CD4-positive, alpha-beta T cell treated with Interleukin-15 for 1 hour (primary cell): ENCODE measurements around the gene SPOCK1.

ENCODE experiments used
- DNase-seq: peaks from one replicate; pipeline ENCODE4 v3.0.0-alpha.2; 2020

The SPOCK1 gene

GRCh38 chr5:137320056-137321045 lies 178.8 kb downstream of the SPOCK1 start:
- DNase-seq, result no peak

- DNase-seq, result no peak
Observed at GRCh38 chr5:137318027-137318426, 181.1 kb downstream of the SPOCK1 start.

- DNase-seq, result no peak
Observed at GRCh38 chr5:137316346-137316736, 182.8 kb downstream of the SPOCK1 start.

- DNase-seq, result no peak
Observed at GRCh38 chr5:137315534-137316345, 183.4 kb downstream of the SPOCK1 start.

- DNase-seq, result no peak
Observed at GRCh38 chr5:137315109-137315508, 184.0 kb downstream of the SPOCK1 start.

GRCh38 chr5:137313526-137314175 lies 185.5 kb downstream of the SPOCK1 start:
- no peak for DNase-seq

- no peak for DNase-seq
Observed at GRCh38 chr5:137312011-137312410, 187.1 kb downstream of the SPOCK1 start.

- no peak for DNase-seq
Observed at GRCh38 chr5:137310051-137310730, 188.9 kb downstream of the SPOCK1 start.

- DNase-seq, result no peak
Observed at GRCh38 chr5:137309290-137309689, 189.8 kb downstream of the SPOCK1 start.

- DNase-seq, result no peak
Observed at GRCh38 chr5:137308311-137308710, 190.8 kb downstream of the SPOCK1 start.

GRCh38 chr5:137306903-137307302 lies 192.2 kb downstream of the SPOCK1 start:
- DNase-seq, result no peak

GRCh38 chr5:137305971-137306602 lies 193.0 kb downstream of the SPOCK1 start:
- DNase-seq, result no peak

GRCh38 chr5:137304226-137304874 lies 194.8 kb downstream of the SPOCK1 start:
- no peak for DNase-seq

- no peak for DNase-seq
Observed at GRCh38 chr5:137303509-137303908, 195.6 kb downstream of the SPOCK1 start.

GRCh38 chr5:137300411-137301240 lies 198.5 kb downstream of the SPOCK1 start:
- no peak for DNase-seq

- DNase-seq, result no peak
Observed at GRCh38 chr5:137296213-137296781, 202.8 kb downstream of the SPOCK1 start.

GRCh38 chr5:137294604-137295003 lies 204.5 kb downstream of the SPOCK1 start:
- DNase-seq, result no peak

- DNase-seq, result no peak
Observed at GRCh38 chr5:137292461-137293027, 206.6 kb downstream of the SPOCK1 start.

GRCh38 chr5:137291436-137291835 lies 207.7 kb downstream of the SPOCK1 start:
- no peak for DNase-seq

GRCh38 chr5:137291031-137291430 lies 208.1 kb downstream of the SPOCK1 start:
- DNase-seq, result no peak
